Measurements from ENCODE around the gene NSMCE4A.
"Not testable (repeated sequence)": the region's sequence is repeated elsewhere in the genome, so short reads cannot be mapped to it uniquely, and the experiment has no call there.

The NSMCE4A gene

DNA sequence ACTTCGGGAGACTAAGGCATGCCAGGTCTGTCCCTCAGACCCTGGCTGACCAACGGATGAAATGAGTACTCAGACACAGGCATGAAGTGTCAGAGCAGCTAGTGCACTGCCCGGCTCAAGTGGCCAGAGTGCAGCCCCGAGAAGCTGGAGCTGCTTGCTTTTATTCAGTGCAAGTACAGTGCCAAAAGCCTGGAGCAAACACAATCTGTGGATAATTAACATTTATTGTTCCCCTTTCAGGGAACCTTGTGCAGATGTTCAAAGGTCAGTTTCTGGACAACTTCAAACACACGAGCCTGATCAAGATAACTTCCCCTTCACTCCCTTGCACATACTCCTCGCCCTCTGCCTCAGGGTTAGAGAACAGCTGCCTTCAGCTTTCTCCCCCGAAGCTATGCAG lies 39.3 kb downstream of the NSMCE4A start:
- no peak for DNase-seq
- ATAC-seq = no peak

- not testable (repeated sequence) for ATAC-seq, DNase-seq
Measured at GRCh38 chr10:121930268-121931085, 44.5 kb downstream of the NSMCE4A start.

GRCh38 chr10:121929585-121930267 lies 45.3 kb downstream of the NSMCE4A start:
- DNase-seq, ATAC-seq: not testable (repeated sequence)

- no peak for DNase-seq
- no peak for ATAC-seq
Measured at GRCh38 chr10:121928528-121928884, 46.5 kb downstream of the NSMCE4A start.

- ATAC-seq = peak; percentile 96
- DNase-seq = peak; percentile 85
Measured at GRCh38 chr10:121927841-121928527, 47.0 kb downstream of the NSMCE4A start, which contains the start of gene ATE1. TSS of gene ATE1 (minus strand) at chr10:121928031. CDS start at chr10:121927949, 82 bp downstream.

DNA sequence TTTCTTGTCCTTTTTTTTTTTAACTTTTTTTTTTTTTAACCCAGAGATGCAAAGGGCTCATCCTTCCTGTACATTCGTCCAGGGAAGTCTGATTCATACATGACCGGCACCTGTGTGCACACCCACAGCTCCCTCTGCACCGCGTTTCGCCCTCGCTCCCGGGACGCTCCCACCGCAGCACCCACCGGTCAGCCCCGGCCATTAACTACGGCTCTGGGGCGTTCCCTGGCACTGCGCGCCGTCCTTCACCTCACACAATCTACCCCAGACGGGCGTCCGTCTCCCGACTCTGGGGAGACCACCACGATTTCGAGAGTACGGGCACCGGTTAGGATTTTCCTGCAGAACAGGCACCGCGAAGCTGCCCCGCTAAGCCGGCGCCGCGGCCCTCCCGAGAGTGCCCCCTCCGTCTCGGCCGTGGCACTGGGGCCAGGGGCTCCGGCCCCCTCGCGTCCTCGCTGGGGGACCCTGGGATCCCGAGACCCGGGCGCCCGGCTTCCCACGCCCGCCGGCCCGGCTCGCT lies 47.6 kb downstream of the NSMCE4A start:
- peak; percentile 56 for DNase-seq
- ATAC-seq = peak; percentile 55

- DNase-seq (no peak), ATAC-seq (no peak)
Measured at GRCh38 chr10:121926671-121927317, 48.2 kb downstream of the NSMCE4A start.

DNA sequence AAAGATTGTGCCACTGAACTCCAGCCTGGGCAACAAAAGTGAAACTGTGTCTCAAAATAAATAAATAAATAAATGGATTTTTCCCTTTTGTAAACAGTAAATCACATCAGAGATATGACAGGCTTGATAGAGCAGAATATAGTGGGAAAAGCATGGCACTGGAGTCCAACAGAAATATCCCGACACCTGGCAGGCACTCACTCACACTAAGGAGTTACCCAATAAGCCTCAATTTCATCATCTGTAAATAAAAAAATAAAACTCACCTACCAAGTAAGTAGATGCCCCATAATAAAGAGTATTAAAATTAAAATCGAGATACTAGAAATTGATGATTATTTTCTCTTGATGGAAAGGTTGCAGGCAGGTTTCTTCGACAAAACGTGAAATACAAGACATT lies 48.9 kb downstream of the NSMCE4A start:
- DNase-seq (no peak), ATAC-seq (no peak)

GRCh38 chr10:121921238-121921931 lies 53.6 kb downstream of the NSMCE4A start:
- ATAC-seq (no peak), DNase-seq (no peak)

DNA sequence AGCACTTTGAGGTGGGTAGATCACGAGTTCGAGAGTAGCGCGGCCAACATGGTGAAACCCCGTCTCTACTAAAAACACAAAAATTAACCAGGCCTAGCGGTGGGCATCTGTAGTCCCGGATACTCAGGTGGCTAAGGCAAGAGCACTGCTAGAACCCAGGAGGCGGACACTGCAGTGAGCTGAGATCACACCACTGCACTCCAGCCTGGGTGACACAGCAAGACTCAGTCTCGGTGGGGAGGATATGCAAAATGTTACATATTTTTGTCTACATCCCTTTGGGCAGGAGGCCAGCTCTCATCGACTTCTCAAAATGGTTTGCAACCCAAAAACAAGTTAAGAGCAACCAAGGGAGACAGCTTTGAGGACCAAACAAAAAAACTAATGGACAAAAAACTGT lies 55.4 kb downstream of the NSMCE4A start:
- no peak for ATAC-seq
- no peak for DNase-seq

DNA sequence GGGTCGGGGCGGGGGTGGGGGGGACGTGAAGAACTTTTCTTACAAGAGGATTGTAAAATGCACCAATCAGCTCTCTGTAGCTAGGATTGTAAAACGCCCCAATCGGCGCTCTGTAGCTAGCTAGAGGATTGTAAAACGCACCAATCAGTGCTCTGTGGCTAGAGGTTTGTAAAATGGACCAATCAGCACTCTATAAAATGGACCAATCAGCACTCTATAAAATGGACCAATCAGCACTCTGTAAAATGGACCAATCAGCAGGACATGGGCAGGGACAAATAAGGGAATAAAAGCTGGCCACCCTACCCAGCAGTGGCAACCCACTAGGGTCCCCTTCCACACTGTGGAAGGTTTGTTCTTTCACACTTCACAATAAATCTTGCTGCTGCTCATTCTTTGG lies 56.2 kb downstream of the NSMCE4A start:
- ATAC-seq, DNase-seq: not testable (repeated sequence)

DNA sequence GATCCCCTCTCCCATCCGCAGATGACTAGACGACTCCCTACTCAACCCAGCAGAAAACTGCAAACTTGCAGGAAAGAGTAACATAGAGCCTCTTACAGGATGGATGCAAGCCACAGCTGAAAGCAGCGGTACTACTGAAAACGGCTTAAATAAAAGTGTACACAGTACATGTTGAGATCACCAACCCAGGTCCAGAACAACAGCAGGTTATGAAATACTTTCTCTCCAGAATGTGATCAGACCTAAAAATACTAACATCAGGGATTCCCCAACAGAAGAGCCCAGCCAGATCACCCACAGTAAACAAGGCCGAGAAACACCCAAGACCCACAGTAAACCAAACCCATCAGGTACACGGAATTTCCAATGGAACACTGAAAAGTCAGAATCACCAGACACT lies 60.4 kb downstream of the NSMCE4A start:
- ATAC-seq (no peak), DNase-seq (no peak)

DNA sequence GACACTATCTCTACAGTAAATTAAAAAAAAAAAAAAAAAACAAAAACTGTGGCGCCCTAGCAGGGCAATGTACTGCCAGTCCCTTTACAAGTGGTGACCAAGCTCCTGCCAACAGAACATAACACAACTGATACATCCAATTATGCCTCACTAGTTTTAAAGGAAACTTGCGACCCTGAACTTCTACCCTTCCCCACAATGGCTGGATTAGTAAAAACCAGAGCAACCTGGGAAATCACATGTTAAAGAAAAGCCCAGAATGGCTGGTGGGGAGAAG lies 63.7 kb downstream of the NSMCE4A start:
- no peak for DNase-seq
- no peak for ATAC-seq

DNA sequence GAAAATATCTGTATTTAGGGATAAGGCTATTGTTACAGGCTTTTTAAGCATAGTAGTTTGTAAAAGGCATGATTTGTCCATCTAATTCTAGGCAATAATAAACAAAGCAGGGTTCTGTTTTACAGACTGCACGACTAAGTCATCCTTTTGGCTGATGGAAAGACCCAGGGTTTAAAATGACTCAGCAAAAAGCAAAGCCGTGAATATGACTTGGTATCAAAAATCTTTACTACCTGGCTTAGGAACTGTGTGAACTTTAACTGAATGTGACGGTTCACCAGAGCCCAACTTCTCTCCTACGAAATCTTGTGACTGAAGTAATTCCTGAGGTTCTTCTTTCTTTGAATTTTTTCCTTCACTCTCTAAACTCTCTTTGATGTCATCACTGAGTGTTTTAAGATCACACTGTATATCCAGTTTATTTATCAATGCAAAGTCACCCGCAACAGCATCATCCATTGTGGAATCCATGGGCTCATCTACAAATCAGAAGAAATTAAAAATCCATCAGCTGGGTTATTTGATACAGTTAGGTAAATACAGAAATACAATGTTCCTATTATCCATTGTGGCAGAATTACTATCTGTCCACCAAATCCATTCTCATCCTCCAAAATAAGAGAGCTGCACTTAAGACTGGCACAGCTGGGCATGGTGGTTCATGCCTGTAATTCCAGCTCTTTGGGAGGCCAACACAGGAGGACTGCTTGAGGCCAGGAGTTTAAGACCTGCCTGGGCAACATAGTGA lies 64.2 kb downstream of the NSMCE4A start:
- ATAC-seq (no peak), DNase-seq (no peak)

All from stimulated activated naive CD8-positive, alpha-beta T cell treated with anti-CD3 and anti-CD28 coated beads, Interleukin-15, Interleukin-2, amounts not matched to agents 100 U/mL and 50 U/mL, for 24 hours (primary cell).